ENCODE measurements around the gene HVCN1. TPM values are rescaled to one million over a fixed set of nuclear protein-coding genes. Genes with fewer than 3 reads are reported as not detected.

Gene HVCN1
- total RNA-seq, 4 donors from 2014 or later, result 4.5 to 13.8 (median 9.6) TPM

- no peaks in the 10 kb centered on the region for H3K4me1 ChIP-seq
- WGBS, 2 donors, result 66% methylated on average over 3 of the region's 3 CpGs
- H3K4me3 ChIP-seq, result no peak overlapping the region
- no peak for TF ChIP-seq POLR2A (IDR thresholded peaks at IDR 0.05)
- peaks cover 0 to 12% (median 0%) of the 10 kb centered on the region in 3 donors for H3K36me3 ChIP-seq
- DNase-seq (ENCODE audit: low spot score in 2 of 2), result no peak
- H3K27me3 ChIP-seq, result no peaks in the 10 kb centered on the region
- no peaks in the 10 kb centered on the region for H3K9me3 ChIP-seq
- H3K27ac ChIP-seq, result no peak overlapping the region
These were observed 16.4 kb upstream of the HVCN1 start for GRCh38 chr12:110705309-110705708.

- DNase-seq (ENCODE audit: low spot score in 2 of 2), result no peak
- Histone ChIP-seq H3K4me1 (no peaks in the 10 kb centered on the region), H3K9me3 (no peaks in the 10 kb centered on the region), H3K27ac (no peak overlapping the region), H3K4me3 (no peak overlapping the region), H3K27me3 (no peaks in the 10 kb centered on the region), H3K36me3 (peaks cover 0 to 12% (median 0%) of the 10 kb centered on the region in 3 donors)
- TF ChIP-seq CTCF (IDR thresholded peaks at IDR 0.05) (no peak), POLR2A (IDR thresholded peaks at IDR 0.05) (no peak), EP300 (IDR thresholded peaks at IDR 0.05) (no peak)
- WGBS, 2 donors, result 40 to 47% methylated on average over 5 of the region's 5 CpGs
These were observed 15.8 kb upstream of the HVCN1 start for GRCh38 chr12:110704750-110705149.

- Histone ChIP-seq H3K4me3 (no peak overlapping the region), H3K4me1 (peaks cover 0 to 4% (median 0%) of the 10 kb centered on the region in 4 donors), H3K27me3 (no peaks in the 10 kb centered on the region), H3K36me3 (peaks cover 0 to 12% (median 0%) of the 10 kb centered on the region in 3 donors), H3K27ac (no peak overlapping the region), H3K9me3 (no peaks in the 10 kb centered on the region)
- 93% methylated on average over 5 of the region's 5 CpGs for WGBS, 2 donors
- TF ChIP-seq EP300 (IDR thresholded peaks at IDR 0.05), result no peak
- no peak for TF ChIP-seq POLR2A (IDR thresholded peaks at IDR 0.05)
- TF ChIP-seq CTCF (IDR thresholded peaks at IDR 0.05), result no peak
- DNase-seq (ENCODE audit: low spot score in 2 of 2), result no peak
These were observed 15.3 kb upstream of the HVCN1 start for GRCh38 chr12:110704231-110704630.

GRCh38 chr12:110702081-110702480 lies 13.2 kb upstream of the HVCN1 start:
- TF ChIP-seq CTCF (IDR thresholded peaks at IDR 0.05) (no peak), EP300 (IDR thresholded peaks at IDR 0.05) (no peak), POLR2A (IDR thresholded peaks at IDR 0.05) (no peak)
- H3K27me3 ChIP-seq, result no peaks in the 10 kb centered on the region
- H3K36me3 ChIP-seq, result no peaks in the 10 kb centered on the region
- no peaks in the 10 kb centered on the region for H3K9me3 ChIP-seq
- 92 to 95% methylated on average over 5 of the region's 5 CpGs for WGBS, 2 donors
- H3K4me3 ChIP-seq, result no peak overlapping the region
- H3K4me1 ChIP-seq, result peaks cover 0 to 21% (median 0%) of the 10 kb centered on the region in 4 donors
- no peak overlapping the region for H3K27ac ChIP-seq
- DNase-seq (ENCODE audit: low spot score in 2 of 2), result no peak

GRCh38 chr12:110699591-110700445 lies 10.9 kb upstream of the HVCN1 start:
- DNase-seq (ENCODE audit: low spot score in 2 of 2), result no peak
- H3K9me3 ChIP-seq, result no peaks in the 10 kb centered on the region
- TF ChIP-seq EP300 (IDR thresholded peaks at IDR 0.05) (no peak), CTCF (IDR thresholded peaks at IDR 0.05) (no peak), POLR2A (IDR thresholded peaks at IDR 0.05) (no peak)
- 84 to 89% methylated on average over 28 of the region's 28 CpGs for WGBS, 2 donors
- no peaks in the 10 kb centered on the region for H3K27me3 ChIP-seq
- H3K36me3 ChIP-seq, result no peaks in the 10 kb centered on the region
- peaks cover 0 to 21% (median 0%) of the 10 kb centered on the region in 4 donors for H3K4me1 ChIP-seq
- H3K27ac ChIP-seq, result peak overlapping the region in 1 of 4 donors; percentile 23
- H3K4me3 ChIP-seq, result no peak overlapping the region
